HG03558 (cell line): Measurements from ENCODE around the gene GOLGA8K.
"Not testable (repeated sequence)": the region's sequence is repeated elsewhere in the genome, so short reads cannot be mapped to it uniquely, and the experiment has no call there.

Experiments
- ATAC-seq: cut with Tn5 transposase; IDR thresholded peaks from one replicate; pipeline ENCODE4 v1.9.1; 2021; ENCODE audit warnings: moderate number of reproducible peaks; ENCODE audit not compliant: unreplicated experiment; ENCODE audit errors: extremely low read depth

GOLGA8K gene

GRCh38 chr15:32403192-32403591 is at the start of gene GOLGA8K:
Gene GOLGA8K (minus strand): TSS chr15:32403292. CDS start chr15:32403194, 98 bp downstream.
- not testable (repeated sequence) for ATAC-seq

- ATAC-seq, result not testable (repeated sequence)
Observed at GRCh38 chr15:32440445-32440977, 37.4 kb upstream of the GOLGA8K start.

- not testable (repeated sequence) for ATAC-seq
Observed at GRCh38 chr15:32434102-32434963, 31.2 kb upstream of the GOLGA8K start.

- not testable (repeated sequence) for ATAC-seq
Observed at GRCh38 chr15:32427635-32428034, 24.5 kb upstream of the GOLGA8K start.

GRCh38 chr15:32426511-32426910 is 23.4 kb upstream of the GOLGA8K start:
- not testable (repeated sequence) for ATAC-seq

GRCh38 chr15:32407903-32408302 is 4.8 kb upstream of the GOLGA8K start:
- not testable (repeated sequence) for ATAC-seq

- not testable (repeated sequence) for ATAC-seq
Observed at GRCh38 chr15:32396522-32396921, 6.6 kb downstream of the GOLGA8K start.

- ATAC-seq, result not testable (repeated sequence)
Observed at GRCh38 chr15:32394745-32395144, 8.3 kb downstream of the GOLGA8K start.

GRCh38 chr15:32388050-32388648 is 14.9 kb downstream of the GOLGA8K start:
- ATAC-seq, result not testable (repeated sequence)

GRCh38 chr15:32385823-32386495 is 17.1 kb downstream of the GOLGA8K start:
- not testable (repeated sequence) for ATAC-seq

GRCh38 chr15:32374185-32374584 is 28.9 kb downstream of the GOLGA8K start:
- not testable (repeated sequence) for ATAC-seq

GRCh38 chr15:32373707-32374106 is 29.4 kb downstream of the GOLGA8K start:
- ATAC-seq, result not testable (repeated sequence)

GRCh38 chr15:32372075-32372474 is 31.0 kb downstream of the GOLGA8K start:
- ATAC-seq, result not testable (repeated sequence)

- ATAC-seq, result not testable (repeated sequence)
Observed at GRCh38 chr15:32370526-32370925, 32.6 kb downstream of the GOLGA8K start.

- not testable (repeated sequence) for ATAC-seq
Observed at GRCh38 chr15:32370064-32370463, 33.0 kb downstream of the GOLGA8K start.

- ATAC-seq, result not testable (repeated sequence)
Observed at GRCh38 chr15:32366492-32366891, 36.6 kb downstream of the GOLGA8K start.

- not testable (repeated sequence) for ATAC-seq
Observed at GRCh38 chr15:32365955-32366354, 37.1 kb downstream of the GOLGA8K start.

- not testable (repeated sequence) for ATAC-seq
Observed at GRCh38 chr15:32364944-32365343, 38.1 kb downstream of the GOLGA8K start.

GRCh38 chr15:32363449-32363848 is 39.6 kb downstream of the GOLGA8K start:
- not testable (repeated sequence) for ATAC-seq

- ATAC-seq, result not testable (repeated sequence)
Observed at GRCh38 chr15:32361662-32362061, 41.4 kb downstream of the GOLGA8K start.
